Stimulated activated CD4-positive, alpha-beta T cell treated with anti-CD3 and anti-CD28 coated beads, Interleukin-1b, Interleukin-23, amount 100 ng/mL, for 48 hours (primary cell): Measurements from ENCODE around the gene MGMT.

Experiments
- DNase-seq: peaks from one replicate; pipeline ENCODE4 v3.0.0-alpha.2; 2020

The MGMT gene

GRCh38 chr10:129717816-129718547 is 250.9 kb downstream of the MGMT start:
- DNase-seq, result no peak

- no peak for DNase-seq
These were observed 251.7 kb downstream of the MGMT start for GRCh38 chr10:129718548-129719414.

DNA sequence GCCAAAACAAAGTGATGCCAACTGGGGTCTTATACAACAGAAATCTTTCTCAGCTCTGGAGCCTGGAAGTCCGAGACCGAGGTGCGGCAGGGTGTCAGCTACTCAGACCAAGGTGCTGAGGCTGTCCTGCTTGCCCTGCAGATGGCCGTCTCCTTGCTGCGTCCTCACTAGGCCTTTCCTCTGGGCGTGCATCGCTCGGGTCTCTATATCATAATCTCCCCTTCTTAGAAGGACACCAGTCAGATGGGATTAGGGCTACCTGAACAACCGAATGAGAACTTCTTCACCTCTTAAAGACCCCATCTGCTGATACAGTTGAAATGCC is 252.3 kb downstream of the MGMT start:
- DNase-seq, result no peak

GRCh38 chr10:129719889-129720590 is 253.0 kb downstream of the MGMT start:
- no peak for DNase-seq

DNA sequence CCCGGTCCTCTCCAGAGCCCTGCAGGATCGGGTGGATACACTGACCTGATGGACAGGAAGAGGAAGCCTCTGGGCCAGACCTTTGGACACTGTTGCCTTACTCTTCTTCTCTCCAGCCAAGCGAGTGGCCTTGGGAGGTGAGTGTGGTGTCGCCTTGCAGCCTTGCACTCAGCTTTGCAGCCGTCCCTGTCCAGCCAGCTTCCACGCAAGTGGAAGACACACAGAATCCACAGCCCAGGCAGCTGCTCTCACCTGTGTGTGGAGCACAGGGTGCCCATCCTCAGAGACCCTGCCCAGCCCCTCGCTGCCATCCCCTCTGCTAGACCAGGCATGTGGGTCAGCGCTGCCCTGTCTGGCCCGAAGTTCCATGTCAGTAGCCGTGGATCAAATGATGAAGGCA is 258.0 kb downstream of the MGMT start:
- no peak for DNase-seq

DNA sequence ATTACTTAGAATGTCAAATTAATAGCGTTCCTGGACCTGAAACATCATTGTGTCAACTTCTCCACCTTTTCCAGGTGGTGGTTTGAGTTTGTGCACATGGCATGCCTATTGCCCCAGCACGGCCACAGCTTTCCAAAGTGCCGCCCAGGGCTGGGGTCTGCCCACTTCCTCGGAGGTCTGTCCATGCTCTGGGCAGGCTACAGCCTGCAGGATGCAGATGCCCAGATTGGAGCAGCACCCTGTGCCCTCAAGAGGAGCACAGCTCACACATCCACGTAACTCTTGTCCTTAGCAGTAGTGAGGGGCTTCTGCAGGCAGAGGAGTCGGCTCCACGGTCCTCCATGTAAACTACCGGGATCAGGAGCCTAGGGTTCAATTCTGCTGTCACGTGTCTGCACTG is 258.4 kb downstream of the MGMT start:
- no peak for DNase-seq

DNA sequence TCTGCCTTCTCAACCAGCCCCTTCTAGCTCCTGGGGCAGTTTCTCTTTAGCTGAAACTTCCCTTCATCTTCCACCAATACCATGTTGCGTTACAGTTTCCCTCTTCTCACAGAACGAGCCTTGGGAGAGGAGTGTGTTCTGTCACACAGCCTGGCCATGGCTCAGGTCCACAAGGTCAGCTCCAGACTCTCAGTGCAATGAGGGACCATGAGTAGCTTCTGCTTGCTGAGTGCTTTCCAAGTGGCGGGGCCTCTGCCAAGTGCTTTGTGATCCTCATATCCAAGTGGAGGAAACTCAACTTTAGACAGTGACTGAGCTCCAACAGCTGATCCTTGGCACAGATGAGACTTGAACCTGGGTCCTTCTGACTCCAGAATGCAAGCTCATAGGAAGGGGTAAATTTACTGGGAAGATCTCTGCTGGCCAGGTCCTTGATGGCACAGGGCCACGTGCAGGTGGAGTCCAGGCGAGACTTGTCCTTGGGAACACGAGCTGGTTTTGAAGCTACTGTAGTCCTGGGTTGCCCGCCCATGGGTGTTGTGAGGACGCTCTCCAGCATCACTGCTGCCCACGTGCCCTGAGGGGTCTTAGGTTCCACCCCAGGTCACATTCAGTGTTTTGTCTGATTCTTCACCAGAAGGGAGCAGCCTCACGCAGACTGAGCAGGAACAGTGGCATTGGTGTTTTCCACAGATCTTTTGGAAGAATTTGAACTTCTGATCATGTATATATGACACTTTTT is 259.0 kb downstream of the MGMT start:
- DNase-seq, result no peak

- DNase-seq, result no peak
These were observed 260.0 kb downstream of the MGMT start for GRCh38 chr10:129727071-129727470.

DNA sequence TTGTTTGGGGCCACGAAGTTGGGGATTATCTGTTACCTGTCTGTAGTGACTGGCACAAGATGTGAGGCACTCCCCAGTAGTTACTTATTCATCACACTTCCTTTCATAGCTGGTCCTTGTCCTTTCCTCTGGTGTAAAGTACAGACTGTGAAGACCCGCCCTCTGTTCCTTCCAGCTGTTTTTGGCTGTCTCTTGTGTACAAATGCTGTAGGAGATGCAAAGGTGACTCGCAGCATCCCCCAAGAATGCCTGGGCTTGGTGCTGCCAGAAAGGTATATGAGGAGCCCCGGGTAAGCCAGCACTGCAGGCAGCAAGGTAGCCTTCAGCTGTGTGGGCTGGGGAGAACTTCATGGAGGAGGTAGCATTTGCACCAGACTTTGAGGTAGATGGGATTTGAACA is 260.5 kb downstream of the MGMT start:
- DNase-seq, result no peak

DNA sequence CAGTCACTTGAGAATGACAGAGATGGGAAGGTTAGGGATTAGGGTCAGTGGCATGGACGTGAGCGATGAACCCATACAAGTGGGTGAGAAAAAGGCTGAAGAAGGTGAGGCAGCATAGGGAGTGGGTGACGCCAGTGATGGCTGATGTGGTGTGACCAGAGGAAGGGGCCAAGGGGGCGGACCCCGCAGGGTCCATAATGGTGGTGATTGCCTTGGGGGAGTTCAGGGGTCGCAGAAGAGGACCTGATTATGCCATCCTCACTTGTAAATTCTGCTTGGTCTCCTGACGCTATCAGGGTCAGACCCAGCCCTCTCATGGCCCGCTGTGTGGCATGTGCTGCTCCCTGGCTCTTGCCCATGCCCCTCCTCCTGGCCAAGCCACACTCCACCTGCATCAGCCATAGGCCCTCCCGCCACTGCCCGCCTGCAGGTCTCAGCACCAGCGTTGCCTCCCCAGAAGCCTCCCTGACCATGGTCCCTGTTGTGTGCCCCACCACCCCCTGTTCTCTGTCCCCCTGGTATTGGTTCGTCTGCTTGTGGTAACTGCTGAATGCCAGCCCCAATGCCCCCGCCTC is 261.3 kb downstream of the MGMT start:
- no peak for DNase-seq

- no peak for DNase-seq
These were observed 262.1 kb downstream of the MGMT start for GRCh38 chr10:129728905-129729795.

- DNase-seq, result no peak
These were observed 263.4 kb downstream of the MGMT start for GRCh38 chr10:129730272-129730992.

GRCh38 chr10:129730993-129731325 is 263.9 kb downstream of the MGMT start:
- DNase-seq, result no peak

DNA sequence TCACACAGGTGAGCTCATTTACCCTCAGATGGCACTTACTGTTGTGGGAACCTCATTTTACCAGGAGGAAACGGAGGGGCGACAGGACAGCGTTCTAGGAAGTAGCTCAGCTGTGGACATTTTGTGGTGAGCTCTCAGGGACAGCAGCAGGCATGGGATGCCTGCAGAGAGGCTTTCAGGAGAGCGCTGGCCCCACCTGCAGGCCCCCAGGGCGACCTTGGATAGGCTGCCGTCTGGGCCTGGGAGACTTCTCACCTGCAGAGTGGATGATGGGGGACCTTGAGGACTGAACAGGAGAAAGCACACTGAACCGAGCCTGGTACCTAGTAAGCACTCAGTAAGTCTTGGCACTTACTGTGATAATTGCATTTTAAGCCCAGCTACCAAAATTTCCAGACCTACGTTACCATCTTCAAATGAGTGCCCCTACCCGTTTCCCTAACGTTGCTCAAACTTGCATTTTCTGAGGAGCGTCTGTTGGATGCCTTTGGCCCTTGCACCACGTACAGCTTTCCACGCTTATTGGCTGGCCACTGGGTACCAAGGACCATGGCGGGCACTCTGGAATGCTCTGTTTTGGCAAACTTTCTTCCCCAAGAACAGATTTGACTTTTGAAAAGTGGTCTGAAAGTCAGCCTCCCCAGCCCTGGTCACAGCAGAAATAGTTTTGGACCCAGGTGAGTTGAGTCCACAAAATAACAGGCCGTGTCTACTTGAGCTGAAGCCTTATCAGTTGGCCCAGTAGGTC is 273.7 kb downstream of the MGMT start:
- no peak for DNase-seq

GRCh38 chr10:129741280-129741977 is 274.4 kb downstream of the MGMT start:
- DNase-seq, result no peak

- DNase-seq, result no peak
These were observed 275.1 kb downstream of the MGMT start for GRCh38 chr10:129741978-129742741.

GRCh38 chr10:129742742-129743550 is 275.9 kb downstream of the MGMT start:
- DNase-seq, result no peak

GRCh38 chr10:129743738-129744133 is 276.7 kb downstream of the MGMT start:
- DNase-seq, result no peak
